ENCODE data around the gene WNT9A.

DNA sequence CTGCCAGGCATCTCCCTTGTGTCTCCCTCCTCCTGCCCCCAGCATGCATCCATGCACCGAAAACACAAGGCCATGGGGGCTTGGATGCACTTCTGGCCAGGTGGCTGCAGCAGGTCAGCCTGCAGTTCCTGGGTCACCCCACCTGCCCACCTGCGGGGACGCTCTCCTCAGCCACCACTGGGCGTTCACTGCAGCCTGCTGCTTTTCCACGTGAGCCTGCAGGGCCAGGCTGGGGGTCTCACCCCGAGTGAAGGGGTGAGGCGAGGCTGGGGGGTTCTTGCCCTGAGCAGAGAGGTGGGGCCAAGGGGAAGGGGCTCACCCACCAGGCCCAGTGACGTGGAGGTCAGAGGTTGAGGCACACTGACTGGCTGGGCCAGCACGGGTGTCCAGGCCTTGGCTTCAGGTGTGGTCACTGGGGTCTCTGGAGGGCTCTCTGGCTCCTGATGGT, 64.6 kb downstream of the WNT9A start:
- no peak for TF ChIP-seq EZH2 (IDR thresholded peaks at IDR 0.05)
- TF ChIP-seq POLR2AphosphoS5 (IDR thresholded peaks at IDR 0.05; ENCODE audit: borderline replicate concordance, low read depth, low read length): no peak
- TF ChIP-seq FOXP2 (optimal IDR thresholded peaks at IDR 0.05; ENCODE audit: control extremely low read depth, extremely low read length, insufficient read depth): no peak
